GM12874 (cell line): ENCODE data around the gene KIAA0930.

Source experiments
- CTCF ChIP-seq: IDR thresholded peaks from 2 replicates; pipeline ENCODE4 v1.5.1; 2011; ENCODE audit warnings: low read depth, mild to moderate bottlenecking, control low read depth, low read length, moderate library complexity; ENCODE audit not compliant: insufficient read depth

KIAA0930 gene

GRCh38 chr22:45197606-45198462, 42.9 kb downstream of the KIAA0930 start:
- TF ChIP-seq CTCF = no peak

- TF ChIP-seq CTCF = no peak
Observed at GRCh38 chr22:45196926-45197605, 43.6 kb downstream of the KIAA0930 start.

- TF ChIP-seq CTCF = no peak
Observed at GRCh38 chr22:45196308-45196707, 44.4 kb downstream of the KIAA0930 start.

DNA sequence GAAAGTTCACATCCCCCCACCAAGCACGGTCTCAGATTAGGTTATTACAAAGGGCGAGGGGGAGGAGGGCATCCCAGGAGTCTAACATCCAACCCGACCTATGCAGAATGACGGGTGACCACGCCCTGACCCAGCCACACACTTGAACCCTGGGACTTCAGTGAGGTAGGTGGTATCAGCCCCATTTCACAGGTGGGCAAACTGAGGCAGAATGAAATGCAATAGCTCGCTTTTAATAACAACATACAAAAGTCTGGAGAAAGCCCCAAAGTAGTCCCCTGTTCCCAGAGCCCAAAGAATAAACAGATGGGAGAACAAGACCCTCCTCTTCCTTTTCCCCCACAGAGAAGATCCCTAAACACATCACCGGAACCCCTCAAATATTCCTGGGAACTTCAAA, 45.1 kb downstream of the KIAA0930 start:
- TF ChIP-seq CTCF = no peak

GRCh38 chr22:45194686-45195085, 46.0 kb downstream of the KIAA0930 start:
- TF ChIP-seq CTCF = no peak

DNA sequence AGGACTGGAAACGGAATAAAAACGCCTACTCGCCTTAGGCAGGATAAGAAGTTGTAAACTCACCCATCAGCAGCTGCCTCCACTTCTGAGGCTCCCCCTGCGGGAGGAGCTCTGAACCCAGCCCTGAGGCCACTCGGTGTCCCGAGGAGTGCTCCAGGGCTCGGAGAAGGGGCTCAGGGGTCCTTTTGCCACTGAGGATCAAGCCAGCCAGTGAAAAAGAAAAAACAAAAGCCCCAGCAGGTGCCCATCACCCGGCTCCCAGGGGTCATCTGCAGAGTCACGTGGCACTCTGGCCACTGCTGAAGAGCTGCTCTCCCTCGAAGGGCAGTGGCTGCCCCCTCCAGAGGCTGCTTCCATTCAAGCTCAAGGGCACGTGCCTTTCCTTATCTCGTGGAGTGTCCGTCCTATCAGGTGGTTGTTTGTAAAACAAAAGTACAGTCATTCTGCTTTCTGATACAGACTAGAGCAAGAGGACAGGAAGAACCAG, 48.0 kb downstream of the KIAA0930 start:
- TF ChIP-seq CTCF = no peak

DNA sequence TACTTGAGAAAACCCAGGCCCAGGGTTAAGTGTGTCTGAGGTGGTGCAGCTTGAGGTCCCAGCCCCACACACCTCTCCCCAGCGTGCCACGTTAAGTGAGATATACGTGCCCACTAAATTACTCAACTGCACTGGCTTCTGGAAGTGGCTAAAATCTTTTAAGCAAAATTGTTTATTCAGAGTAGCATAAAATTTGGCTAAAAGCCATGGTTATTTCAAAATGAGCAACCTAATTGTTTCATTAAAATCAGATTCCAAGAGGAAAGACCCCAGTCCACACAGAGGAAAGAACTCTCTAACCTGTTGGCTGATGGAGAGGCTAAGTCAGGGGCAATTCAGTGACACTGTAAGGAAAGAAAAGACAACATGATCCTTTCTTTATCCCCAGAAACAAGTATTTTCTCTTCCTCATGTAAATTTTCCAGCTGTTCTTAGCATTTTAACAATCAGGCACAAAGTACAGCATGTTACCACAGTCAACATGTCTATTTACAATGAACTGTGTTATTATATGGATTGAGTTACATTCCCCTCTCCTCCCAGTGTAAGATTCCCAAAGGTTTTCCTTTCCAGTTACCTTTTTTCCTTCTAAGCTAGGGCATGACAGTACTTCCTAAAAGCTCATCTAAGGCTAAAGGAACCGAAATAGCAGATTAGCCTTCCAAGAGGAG, 50.4 kb downstream of the KIAA0930 start:
- no peak for TF ChIP-seq CTCF
